ENCODE data around the gene ADAM15. TPM values are rescaled to one million over a fixed set of nuclear protein-coding genes. Genes with fewer than 3 reads are reported as not detected.

ADAM15 gene
- total RNA-seq, 1 donor: 25.1 TPM

- peaks cover 28% of the 10 kb centered on the region for H3K27me3 ChIP-seq (ENCODE audit: insufficient read depth, low read length)
- no peak overlapping the region for H3K4me3 ChIP-seq (ENCODE audit: low read length)
- no peaks in the 10 kb centered on the region for H3K9me3 ChIP-seq (ENCODE audit: low read depth, low read length)
- H3K4me1 ChIP-seq (ENCODE audit: insufficient read depth, low read length): peaks cover 47% of the 10 kb centered on the region
Measured at GRCh38 chr1:155086128-155086741, 35.1 kb downstream of the ADAM15 start.

GRCh38 chr1:155086856-155087535 lies 35.9 kb downstream of the ADAM15 start:
- H3K4me1 ChIP-seq (ENCODE audit: insufficient read depth, low read length): peaks cover 39% of the 10 kb centered on the region

GRCh38 chr1:155091071-155092051 lies 40.2 kb downstream of the ADAM15 start:
- Histone ChIP-seq H3K9me3 (ENCODE audit: low read depth, low read length) (no peaks in the 10 kb centered on the region), H3K4me1 (ENCODE audit: insufficient read depth, low read length) (peaks cover 5% of the 10 kb centered on the region), H3K4me3 (ENCODE audit: low read length) (no peak overlapping the region), H3K27me3 (ENCODE audit: insufficient read depth, low read length) (peaks cover 4% of the 10 kb centered on the region)

More at GRCh38 chr1:155086856-155087535, 35.9 kb downstream of the ADAM15 start:
- Histone ChIP-seq H3K4me3 (ENCODE audit: low read length) (no peak overlapping the region), H3K27me3 (ENCODE audit: insufficient read depth, low read length) (peaks cover 22% of the 10 kb centered on the region), H3K9me3 (ENCODE audit: low read depth, low read length) (no peaks in the 10 kb centered on the region)

- H3K27me3 ChIP-seq (ENCODE audit: insufficient read depth, low read length): peaks cover 4% of the 10 kb centered on the region
- no peaks in the 10 kb centered on the region for H3K9me3 ChIP-seq (ENCODE audit: low read depth, low read length)
- H3K4me3 ChIP-seq (ENCODE audit: low read length): no peak overlapping the region
- no peaks in the 10 kb centered on the region for H3K4me1 ChIP-seq (ENCODE audit: insufficient read depth, low read length)
Measured at GRCh38 chr1:155092131-155092530, 41.0 kb downstream of the ADAM15 start.

GRCh38 chr1:155092641-155093040 lies 41.5 kb downstream of the ADAM15 start:
- peaks cover 4% of the 10 kb centered on the region for H3K27me3 ChIP-seq (ENCODE audit: insufficient read depth, low read length)
- no peaks in the 10 kb centered on the region for H3K4me1 ChIP-seq (ENCODE audit: insufficient read depth, low read length)
- no peak overlapping the region for H3K4me3 ChIP-seq (ENCODE audit: low read length)
- no peaks in the 10 kb centered on the region for H3K9me3 ChIP-seq (ENCODE audit: low read depth, low read length)

- no peak overlapping the region for H3K4me3 ChIP-seq (ENCODE audit: low read length)
- no peaks in the 10 kb centered on the region for H3K9me3 ChIP-seq (ENCODE audit: low read depth, low read length)
- no peaks in the 10 kb centered on the region for H3K4me1 ChIP-seq (ENCODE audit: insufficient read depth, low read length)
- H3K27me3 ChIP-seq (ENCODE audit: insufficient read depth, low read length): peaks cover 4% of the 10 kb centered on the region
Measured at GRCh38 chr1:155093911-155094621, 43.0 kb downstream of the ADAM15 start.

- Histone ChIP-seq H3K9me3 (ENCODE audit: low read depth, low read length) (no peaks in the 10 kb centered on the region), H3K4me1 (ENCODE audit: insufficient read depth, low read length) (no peaks in the 10 kb centered on the region), H3K27me3 (ENCODE audit: insufficient read depth, low read length) (peaks cover 4% of the 10 kb centered on the region), H3K4me3 (ENCODE audit: low read length) (no peak overlapping the region)
Measured at GRCh38 chr1:155094622-155094948, 43.5 kb downstream of the ADAM15 start.

- Histone ChIP-seq H3K4me3 (ENCODE audit: low read length) (no peak overlapping the region), H3K4me1 (ENCODE audit: insufficient read depth, low read length) (peaks cover 15% of the 10 kb centered on the region), H3K9me3 (ENCODE audit: low read depth, low read length) (no peaks in the 10 kb centered on the region), H3K27me3 (ENCODE audit: insufficient read depth, low read length) (peaks cover 4% of the 10 kb centered on the region)
Measured at GRCh38 chr1:155099331-155099730, 48.2 kb downstream of the ADAM15 start.

GRCh38 chr1:155103325-155103724 lies 52.2 kb downstream of the ADAM15 start:
- Histone ChIP-seq H3K4me1 (ENCODE audit: insufficient read depth, low read length) (peaks cover 15% of the 10 kb centered on the region), H3K4me3 (ENCODE audit: low read length) (no peak overlapping the region), H3K27me3 (ENCODE audit: insufficient read depth, low read length) (no peaks in the 10 kb centered on the region), H3K9me3 (ENCODE audit: low read depth, low read length) (no peaks in the 10 kb centered on the region)

GRCh38 chr1:155104605-155105534 lies 53.8 kb downstream of the ADAM15 start:
- Histone ChIP-seq H3K27me3 (ENCODE audit: insufficient read depth, low read length) (no peaks in the 10 kb centered on the region), H3K4me1 (ENCODE audit: insufficient read depth, low read length) (peaks cover 15% of the 10 kb centered on the region), H3K9me3 (ENCODE audit: low read depth, low read length) (no peaks in the 10 kb centered on the region), H3K4me3 (ENCODE audit: low read length) (no peak overlapping the region)

GRCh38 chr1:155105604-155106011 lies 54.5 kb downstream of the ADAM15 start:
- no peaks in the 10 kb centered on the region for H3K27me3 ChIP-seq (ENCODE audit: insufficient read depth, low read length)
- H3K9me3 ChIP-seq (ENCODE audit: low read depth, low read length): no peaks in the 10 kb centered on the region
- no peak overlapping the region for H3K4me3 ChIP-seq (ENCODE audit: low read length)
- H3K4me1 ChIP-seq (ENCODE audit: insufficient read depth, low read length): peaks cover 15% of the 10 kb centered on the region

GRCh38 chr1:155106862-155107261 lies 55.7 kb downstream of the ADAM15 start:
- Histone ChIP-seq H3K9me3 (ENCODE audit: low read depth, low read length) (no peaks in the 10 kb centered on the region), H3K27me3 (ENCODE audit: insufficient read depth, low read length) (no peaks in the 10 kb centered on the region), H3K4me1 (ENCODE audit: insufficient read depth, low read length) (peaks cover 9% of the 10 kb centered on the region), H3K4me3 (ENCODE audit: low read length) (no peak overlapping the region)

- Histone ChIP-seq H3K4me1 (ENCODE audit: insufficient read depth, low read length) (peaks cover 3% of the 10 kb centered on the region), H3K9me3 (ENCODE audit: low read depth, low read length) (no peaks in the 10 kb centered on the region), H3K4me3 (ENCODE audit: low read length) (no peak overlapping the region), H3K27me3 (ENCODE audit: insufficient read depth, low read length) (no peaks in the 10 kb centered on the region)
Measured at GRCh38 chr1:155107309-155108264, 56.5 kb downstream of the ADAM15 start.

Data from mononuclear cell (primary cell).